H1 (cell line): ENCODE results near the gene CDHR5. TPM values are rescaled to one million over a fixed set of nuclear protein-coding genes. Genes with fewer than 3 reads are reported as not detected.

Experiments
- HDAC2 ChIP-seq, 2 experiments: fragments of 300-600 bp in 1 of 2; sonication (generic) in 1 of 2; IDR thresholded peaks; 2 replicates each; pipeline ENCODE4 v1.6.1; 2011 to 2012; ENCODE audit warnings: low read depth in 2 of 2, low read length in 2 of 2, mild to moderate bottlenecking in 2 of 2, moderate library complexity in 2 of 2, borderline replicate concordance in 1 of 2, inconsistent platforms in 1 of 2
- RBBP5 ChIP-seq: IDR thresholded peaks from 2 replicates; pipeline ENCODE4 v1.7.1; 2012; ENCODE audit warnings: low read depth, mild to moderate bottlenecking, inconsistent platforms, low read length, moderate library complexity, borderline replicate concordance
- RNF2 ChIP-seq: fragments of 200-900, 300-1000 bp; sonication (generic); IDR thresholded peaks from 2 replicates; pipeline ENCODE4 v1.7.1; 2016; ENCODE audit warnings: borderline replicate concordance, low read depth, mild to moderate bottlenecking, antibody characterized with exemption, low read length; ENCODE audit not compliant: poor library complexity, severe bottlenecking; ENCODE audit errors: missing control alignments
- SRF ChIP-seq: IDR thresholded peaks from 2 replicates; pipeline ENCODE4 v1.6.1; 2011; ENCODE audit warnings: mild to moderate bottlenecking, low read depth, low read length, moderate library complexity
- polyA plus RNA-seq, 7 experiments: library from polyadenylated mRNA; depleted of rRNA in 3 of 7; stranded (reverse) in 5 of 7; unstranded in 2 of 7; fragments of >200 nt in 5 of 7; fragments of 200-250 nt in 2 of 7; gene quantifications; 1 replicate in 5 of 7; 2 replicates in 1 of 7; 4 replicates in 1 of 7; pipeline versions ENCODE4 v1.2.1 to v1.2.3, GENCODE V29; 2011 to 2013; ENCODE audit warnings: missing spikeins in 2 of 7, mixed read lengths in 2 of 7
- total RNA-seq: library from RNA; stranded (reverse); fragmentation: NEBNext Ultra II Directional; extraction: Animal tissue kit (Norgen Biotek cat#: 25700); gene quantifications from 2 replicates; pipeline ENCODE4 v1.2.1, GENCODE V29; 2021

CDHR5 gene
- total and polyA plus RNA-seq, 2 of the 8 experiments (the other 6 are each of a cell fraction or from before 2014, with no cell fraction given): not detected

- TF ChIP-seq RNF2: no peak
- TF ChIP-seq RBBP5: no peak
- TF ChIP-seq SRF: no peak
- no peak for TF ChIP-seq HDAC2 (IDR thresholded peaks at IDR 0.05; ENCODE audit: borderline replicate concordance in 1 of 2, low read depth in 2 of 2, low read length in 2 of 2)
Measured at GRCh38 chr11:581342-581741, 43.4 kb downstream of the CDHR5 start (continued).
